ENCODE results near the gene AVP. TPM values are rescaled to one million over a fixed set of nuclear protein-coding genes. Genes with fewer than 3 reads are reported as not detected.

Gene AVP
- total and polyA plus RNA-seq, 7 experiments from 2014 or later: 0.89 TPM; not detected in 6

DNA sequence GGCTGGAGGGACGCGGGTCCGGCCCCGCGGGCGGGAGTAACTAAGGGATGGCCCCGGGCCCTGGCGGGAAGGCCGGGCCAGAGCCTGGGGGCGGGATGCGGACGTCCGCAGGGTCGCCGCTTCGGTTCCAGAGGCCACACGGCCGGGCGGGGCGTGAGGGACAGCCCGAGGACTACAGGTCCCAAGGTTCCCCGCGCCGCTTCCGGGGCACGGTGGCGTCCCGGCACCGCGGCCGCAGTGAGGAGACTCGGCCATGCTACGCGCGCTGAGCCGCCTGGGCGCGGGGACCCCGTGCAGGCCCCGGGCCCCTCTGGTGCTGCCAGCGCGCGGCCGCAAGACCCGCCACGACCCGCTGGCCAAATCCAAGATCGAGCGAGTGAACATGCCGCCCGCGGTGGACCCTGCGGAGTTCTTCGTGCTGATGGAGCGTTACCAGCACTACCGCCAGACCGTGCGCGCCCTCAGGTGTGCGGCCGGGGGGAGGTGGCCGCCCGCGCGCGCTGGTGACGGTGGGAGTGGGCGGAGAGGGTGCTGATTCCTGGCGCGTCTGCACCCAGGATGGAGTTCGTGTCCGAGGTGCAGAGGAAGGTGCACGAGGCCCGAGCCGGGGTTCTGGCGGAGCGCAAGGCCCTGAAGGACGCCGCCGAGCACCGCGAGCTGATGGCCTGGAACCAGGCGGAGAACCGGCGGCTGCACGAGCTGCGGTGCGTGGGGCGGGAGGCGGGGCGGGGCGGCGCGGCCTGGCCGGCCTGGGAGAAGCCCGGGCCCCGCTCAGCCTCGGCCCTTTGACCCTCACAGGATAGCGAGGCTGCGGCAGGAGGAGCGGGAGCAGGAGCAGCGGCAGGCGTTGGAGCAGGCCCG is 38.5 kb downstream of the AVP start, which contains the start of gene MRPS26:
TSS of gene MRPS26 (plus strand) at position 237 of the 861 bp plus-strand sequence. CDS start at position 254, 17 bp downstream.
- Mint-ChIP-seq H3K4me1 (peaks cover 11 to 23% (median 18%) of the 10 kb centered on the region in 7 donors), H3K9me3 (no peaks in the 10 kb centered on the region), H3K4me3 (peak within 1 kb of the TSS; percentile 82 to 95 (median 92)), H3K27ac (peak within 1 kb of the TSS; percentile 69 to 90 (median 79)), H3K27me3 (no peaks in the 10 kb centered on the region), H3K36me3 (peaks cover 0 to 15% (median 3%) of the 10 kb centered on the region in 5 donors)
- Histone ChIP-seq H3K4me1 (ENCODE audit: control insufficient read depth in 2 of 2, insufficient read depth in 2 of 2, low read length in 2 of 2) (peaks cover 4 to 11% of the 10 kb centered on the region in 2 donors), H3K4me3 (ENCODE audit: low read length) (peak within 1 kb of the TSS; percentile 91), H3K27ac (ENCODE audit: low read depth, low read length) (peak within 1 kb of the TSS; percentile 70), H3K9me3 (ENCODE audit: control insufficient read depth in 2 of 3, low read length in 3 of 3) (no peaks in the 10 kb centered on the region), H3K27me3 (ENCODE audit: control insufficient read depth in 2 of 2, insufficient read depth in 2 of 2, low read length in 2 of 2) (no peaks in the 10 kb centered on the region), H3K36me3 (ENCODE audit: control insufficient read depth in 2 of 3, insufficient read depth in 3 of 3, low read length in 3 of 3) (peaks cover 0 to 30% (median 5%) of the 10 kb centered on the region in 3 experiments)
- peak; percentile 63 to 89 (median 76) for DNase-seq
- CTCF ChIA-PET: no interaction called here
- intact Hi-C loops (cut with micrococcal nuclease): loop anchor here (1.0 to 5.0 kb wide), 9 partner anchors 111 to 394 kb away; partner anchors contain the start of genes PTPRA (in 2 of the 2), DDRGK1 (in 1 of the 2), EBF4 (in 1 of the 2) and FASTKD5 (in 1 of the 2)
- POLR2A ChIA-PET: interaction anchor here (0.6 to 1.5 kb wide), 4 partner anchors 24 to 134 kb away, joined by 3 to 6 read pairs (median 3); no protein-coding TSS in a partner anchor
- peak; percentile 93 for ATAC-seq

DNA sequence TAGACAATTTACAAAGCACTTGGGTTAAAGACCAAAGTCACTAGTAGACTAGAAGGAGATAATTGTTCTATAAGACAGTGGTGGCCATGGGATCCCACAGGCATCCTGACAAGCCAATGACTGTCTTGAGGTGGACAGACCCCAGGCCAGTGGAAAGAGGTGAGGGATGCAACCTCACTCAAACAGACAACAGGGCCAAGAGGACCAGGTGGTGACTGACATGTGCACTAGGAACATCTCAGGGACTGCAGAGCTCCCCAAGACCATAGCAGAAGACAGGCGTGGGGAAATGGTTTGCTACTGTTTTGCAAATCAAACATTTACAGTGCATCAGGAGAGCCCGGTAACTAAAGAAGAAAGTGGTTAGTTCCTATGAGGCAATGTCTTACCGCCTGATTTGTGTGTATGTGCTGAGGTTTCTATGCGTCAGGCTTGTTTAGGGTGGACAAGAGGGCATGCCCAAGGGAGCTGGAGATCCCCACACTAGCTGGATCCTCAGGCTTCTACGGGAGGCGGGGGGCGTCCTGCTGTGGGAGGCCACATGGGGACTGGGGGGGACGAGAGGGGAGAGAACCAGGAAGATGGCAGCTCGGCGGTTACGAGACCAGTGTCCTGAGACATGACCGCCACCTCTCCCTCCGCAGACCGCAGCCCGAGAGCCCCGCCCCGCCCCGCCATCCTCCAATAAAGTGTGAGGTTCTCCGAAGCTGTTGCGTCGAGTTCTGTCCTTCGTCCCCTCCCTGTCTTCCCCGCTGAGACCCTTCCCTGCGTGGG is 39.3 kb downstream of the AVP start:
- peaks cover 12 to 25% (median 18%) of the 10 kb centered on the region in 7 donors for H3K4me1 Mint-ChIP-seq
- H3K9me3 ChIP-seq (ENCODE audit: control insufficient read depth in 2 of 3, low read length in 3 of 3): no peaks in the 10 kb centered on the region
- ChIA-PET POLR2A (interaction anchor here (0.5 to 1.5 kb wide), 6 partner anchors 25 to 272 kb away, joined by 3 to 4 read pairs (median 3); no protein-coding TSS in a partner anchor), CTCF (no interaction called here)
- H3K36me3 ChIP-seq (ENCODE audit: control insufficient read depth in 2 of 3, insufficient read depth in 3 of 3, low read length in 3 of 3): peaks cover 0 to 31% (median 4%) of the 10 kb centered on the region in 3 experiments
- H3K27ac Mint-ChIP-seq: peak overlapping the region; percentile 69 to 90 (median 79)
- H3K36me3 Mint-ChIP-seq: peaks cover 0 to 18% (median 3%) of the 10 kb centered on the region in 5 donors
- peaks cover 4 to 11% of the 10 kb centered on the region in 2 donors for H3K4me1 ChIP-seq (ENCODE audit: control insufficient read depth in 2 of 2, insufficient read depth in 2 of 2, low read length in 2 of 2)
- H3K4me3 Mint-ChIP-seq: peak overlapping the region; percentile 82 to 95 (median 92)
- intact Hi-C loops (cut with micrococcal nuclease): loop anchor here (1.0 to 5.0 kb wide), 8 partner anchors 112 to 393 kb away; partner anchors contain the start of genes PTPRA (in 2 of the 2), EBF4 (in 1 of the 2), FASTKD5 (in 1 of the 2) and ITPA (in 1 of the 2)
- ATAC-seq (peak; percentile 64), DNase-seq (peak in 6 of 9 donors; percentile 22 to 34 (median 26))
- H3K4me3 ChIP-seq (ENCODE audit: low read length): peak overlapping the region; percentile 91
- peak overlapping the region; percentile 70 for H3K27ac ChIP-seq (ENCODE audit: low read depth, low read length)
- H3K9me3 Mint-ChIP-seq: no peaks in the 10 kb centered on the region
- no peaks in the 10 kb centered on the region for H3K27me3 Mint-ChIP-seq
- no peaks in the 10 kb centered on the region for H3K27me3 ChIP-seq (ENCODE audit: control insufficient read depth in 2 of 2, insufficient read depth in 2 of 2, low read length in 2 of 2)

DNA sequence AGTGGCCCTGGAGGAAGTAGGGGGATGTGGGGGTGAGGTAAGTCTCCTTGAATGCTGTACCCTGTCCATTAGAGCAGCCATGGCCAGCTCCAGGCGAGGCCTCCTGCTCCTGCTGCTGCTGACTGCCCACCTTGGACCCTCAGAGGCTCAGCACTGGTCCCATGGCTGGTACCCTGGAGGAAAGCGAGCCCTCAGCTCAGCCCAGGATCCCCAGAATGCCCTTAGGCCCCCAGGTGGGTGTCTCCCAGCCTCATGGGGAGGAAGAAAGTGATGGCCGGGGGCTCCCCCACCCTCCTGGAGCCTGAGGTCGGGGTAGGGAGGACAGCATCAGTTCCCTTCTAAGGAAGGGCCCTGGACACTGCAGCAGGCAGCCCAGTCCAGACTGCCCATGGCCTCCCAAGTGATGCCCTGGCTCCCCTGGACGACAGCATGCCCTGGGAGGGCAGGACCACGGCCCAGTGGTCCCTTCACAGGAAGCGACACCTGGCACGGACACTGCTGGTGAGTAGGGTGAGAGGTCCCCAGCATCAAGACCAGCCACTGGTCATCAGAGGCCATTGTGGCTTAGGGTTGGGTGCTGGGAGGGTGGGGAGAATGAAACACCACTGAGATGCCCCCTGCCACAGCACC is 40.1 kb downstream of the AVP start:
- intact Hi-C loops (cut with micrococcal nuclease): loop anchor here in 1 of 2 donors (2.0 kb wide), 1 partner anchor 172 kb away; the partner anchor contains the start of gene PTPRA
- no peak overlapping the region for H3K4me3 ChIP-seq (ENCODE audit: low read length)
- H3K27ac Mint-ChIP-seq: peak overlapping the region in 4 of 9 donors; percentile 36 to 79 (median 70)
- CTCF ChIA-PET: no interaction called here
- H3K4me1 ChIP-seq (ENCODE audit: control insufficient read depth in 2 of 2, insufficient read depth in 2 of 2, low read length in 2 of 2): peaks cover 4 to 11% of the 10 kb centered on the region in 2 donors
- POLR2A ChIA-PET: interaction anchor here (0.6 to 1.5 kb wide), 3 partner anchors 9 to 60 kb away, joined by 3 to 5 read pairs (median 3); no protein-coding TSS in a partner anchor
- no peaks in the 10 kb centered on the region for H3K9me3 ChIP-seq (ENCODE audit: control insufficient read depth in 2 of 3, low read length in 3 of 3)
- peaks cover 12 to 29% (median 15%) of the 10 kb centered on the region in 7 donors for H3K4me1 Mint-ChIP-seq
- no peaks in the 10 kb centered on the region for H3K27me3 ChIP-seq (ENCODE audit: control insufficient read depth in 2 of 2, insufficient read depth in 2 of 2, low read length in 2 of 2)
- H3K9me3 Mint-ChIP-seq: no peaks in the 10 kb centered on the region
- H3K36me3 Mint-ChIP-seq: peaks cover 0 to 15% (median 3%) of the 10 kb centered on the region in 5 donors
- ATAC-seq: no peak
- H3K4me3 Mint-ChIP-seq: peak overlapping the region in 7 of 10 donors; percentile 59 to 94 (median 92)
- H3K27ac ChIP-seq (ENCODE audit: low read depth, low read length): no peak overlapping the region
- H3K27me3 Mint-ChIP-seq: no peaks in the 10 kb centered on the region
- peaks cover 0 to 31% (median 0%) of the 10 kb centered on the region in 3 experiments for H3K36me3 ChIP-seq (ENCODE audit: control insufficient read depth in 2 of 3, insufficient read depth in 3 of 3, low read length in 3 of 3)
- DNase-seq: no peak

DNA sequence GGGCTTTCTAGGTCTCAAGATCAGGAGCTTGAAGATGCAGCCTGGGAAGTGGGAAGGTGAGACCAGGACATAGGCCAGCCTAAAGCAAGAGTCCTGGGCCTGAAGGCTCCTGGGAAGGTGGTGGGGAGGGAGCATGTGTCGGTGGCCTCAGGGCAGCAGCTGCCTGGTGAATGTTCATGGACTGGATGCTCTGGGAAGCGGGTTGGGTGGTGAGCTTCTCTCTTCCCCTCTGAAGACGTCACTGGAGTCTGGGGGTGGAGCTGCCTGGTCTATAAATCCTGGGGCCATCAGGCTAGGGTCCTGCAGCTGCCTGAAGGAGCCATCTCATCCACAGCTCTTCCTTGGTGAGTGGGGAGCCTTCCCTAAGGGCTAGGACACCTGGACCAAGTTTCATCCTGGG is 41.2 kb downstream of the AVP start, which contains the start of gene GNRH2:
TSS of gene GNRH2 (plus strand) at position 301 of the 400 bp plus-strand sequence. CDS start 793 bp downstream, outside the sequence.
- no peak within 1 kb of the TSS for H3K4me3 ChIP-seq (ENCODE audit: low read length)
- H3K9me3 ChIP-seq (ENCODE audit: control insufficient read depth in 2 of 3, low read length in 3 of 3): no peaks in the 10 kb centered on the region
- no peaks in the 10 kb centered on the region for H3K27me3 ChIP-seq (ENCODE audit: control insufficient read depth in 2 of 2, insufficient read depth in 2 of 2, low read length in 2 of 2)
- peak within 1 kb of the TSS in 8 of 9 donors; percentile 23 to 80 (median 62) for H3K27ac Mint-ChIP-seq
- DNase-seq (no peak), ATAC-seq (no peak)
- H3K9me3 Mint-ChIP-seq: no peaks in the 10 kb centered on the region
- H3K27me3 Mint-ChIP-seq: no peaks in the 10 kb centered on the region
- CTCF ChIA-PET: interaction anchor here (0.6 kb wide), 1 partner anchor 272 kb away, joined by 3 read pairs; no protein-coding TSS in a partner anchor
- H3K4me1 Mint-ChIP-seq: peaks cover 12 to 28% (median 15%) of the 10 kb centered on the region in 7 donors
- H3K4me3 Mint-ChIP-seq: peak within 1 kb of the TSS in 4 of 10 donors; percentile 4 to 94 (median 27)
- POLR2A ChIA-PET: interaction anchor here (1.3 kb wide), 1 partner anchor 10 kb away, joined by 5 read pairs; no protein-coding TSS in a partner anchor
- peaks cover 0 to 18% (median 5%) of the 10 kb centered on the region in 5 donors for H3K36me3 Mint-ChIP-seq
- H3K4me1 ChIP-seq (ENCODE audit: control insufficient read depth in 2 of 2, insufficient read depth in 2 of 2, low read length in 2 of 2): peaks cover 4 to 11% of the 10 kb centered on the region in 2 donors
- no peak within 1 kb of the TSS for H3K27ac ChIP-seq (ENCODE audit: low read depth, low read length)
- H3K36me3 ChIP-seq (ENCODE audit: control insufficient read depth in 2 of 3, insufficient read depth in 3 of 3, low read length in 3 of 3): peaks cover 6 to 31% (median 7%) of the 10 kb centered on the region in 3 experiments
- intact Hi-C loops (cut with micrococcal nuclease): no loop called here

DNA sequence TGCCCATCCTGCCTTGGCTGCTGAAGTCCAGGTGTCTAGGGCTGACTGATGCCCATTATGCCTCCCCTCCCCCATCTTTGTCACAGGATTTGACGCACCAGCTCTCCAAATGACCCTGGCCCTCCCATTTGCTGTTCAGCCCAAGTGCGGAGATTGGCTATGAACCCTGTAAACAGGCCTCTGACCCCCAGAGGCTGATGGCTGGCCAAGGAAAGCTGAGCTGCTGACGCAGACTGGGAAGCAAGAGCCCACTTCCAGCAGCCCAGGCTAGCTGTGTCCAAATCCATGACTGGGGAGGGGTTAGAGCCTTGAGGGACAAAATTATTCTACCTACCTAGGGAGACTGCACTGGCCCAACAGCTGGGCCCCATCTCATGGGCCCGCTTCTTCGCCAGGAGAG is 41.9 kb downstream of the AVP start:
- Mint-ChIP-seq H3K36me3 (peaks cover 0 to 20% (median 5%) of the 10 kb centered on the region in 5 donors), H3K27me3 (no peaks in the 10 kb centered on the region), H3K27ac (peak overlapping the region in 4 of 9 donors; percentile 23 to 76 (median 47)), H3K4me1 (peaks cover 12 to 27% (median 15%) of the 10 kb centered on the region in 7 donors), H3K4me3 (peak overlapping the region in 1 of 10 donors; percentile 32), H3K9me3 (no peaks in the 10 kb centered on the region)
- intact Hi-C loops (cut with micrococcal nuclease): no loop called here
- H3K4me3 ChIP-seq (ENCODE audit: low read length): no peak overlapping the region
- no peak for ATAC-seq
- peaks cover 7 to 31% (median 12%) of the 10 kb centered on the region in 3 experiments for H3K36me3 ChIP-seq (ENCODE audit: control insufficient read depth in 2 of 3, insufficient read depth in 3 of 3, low read length in 3 of 3)
- ChIA-PET CTCF (no interaction called here), POLR2A (no interaction called here)
- no peak overlapping the region for H3K27ac ChIP-seq (ENCODE audit: low read depth, low read length)
- H3K9me3 ChIP-seq (ENCODE audit: control insufficient read depth in 2 of 3, low read length in 3 of 3): no peaks in the 10 kb centered on the region
- H3K4me1 ChIP-seq (ENCODE audit: control insufficient read depth in 2 of 2, insufficient read depth in 2 of 2, low read length in 2 of 2): peaks cover 4 to 11% of the 10 kb centered on the region in 2 donors
- H3K27me3 ChIP-seq (ENCODE audit: control insufficient read depth in 2 of 2, insufficient read depth in 2 of 2, low read length in 2 of 2): no peaks in the 10 kb centered on the region
- no peak for DNase-seq
